Germinal center (tissue), 1 donor: Measurements from ENCODE around the gene SETBP1.

Experiments used
- DNase-seq: peaks from one replicate; pipeline ENCODE4 v3.0.0; 2012; ENCODE audit warnings: mixed read lengths, low spot score

SETBP1 gene

GRCh38 chr18:44731530-44732237 is 51.0 kb downstream of the SETBP1 start:
- DNase-seq: peak; percentile 36

DNA sequence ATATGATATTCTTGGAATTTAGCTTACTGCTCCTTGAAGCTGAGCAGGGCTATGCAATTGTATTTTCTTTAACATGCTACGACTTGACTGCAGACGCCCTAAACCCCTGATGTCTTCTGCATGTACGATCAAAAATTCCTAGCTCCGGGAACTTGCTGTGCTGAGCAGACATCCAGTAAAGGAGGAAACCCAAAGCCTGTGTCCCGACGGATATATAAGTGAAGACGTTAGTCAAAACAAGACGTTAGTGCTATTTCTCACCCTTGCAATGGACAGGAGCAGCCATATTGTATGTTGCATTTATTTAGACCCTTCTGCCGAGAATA is 51.5 kb downstream of the SETBP1 start:
- no peak for DNase-seq

GRCh38 chr18:44732599-44732998 is 51.9 kb downstream of the SETBP1 start:
- no peak for DNase-seq

DNA sequence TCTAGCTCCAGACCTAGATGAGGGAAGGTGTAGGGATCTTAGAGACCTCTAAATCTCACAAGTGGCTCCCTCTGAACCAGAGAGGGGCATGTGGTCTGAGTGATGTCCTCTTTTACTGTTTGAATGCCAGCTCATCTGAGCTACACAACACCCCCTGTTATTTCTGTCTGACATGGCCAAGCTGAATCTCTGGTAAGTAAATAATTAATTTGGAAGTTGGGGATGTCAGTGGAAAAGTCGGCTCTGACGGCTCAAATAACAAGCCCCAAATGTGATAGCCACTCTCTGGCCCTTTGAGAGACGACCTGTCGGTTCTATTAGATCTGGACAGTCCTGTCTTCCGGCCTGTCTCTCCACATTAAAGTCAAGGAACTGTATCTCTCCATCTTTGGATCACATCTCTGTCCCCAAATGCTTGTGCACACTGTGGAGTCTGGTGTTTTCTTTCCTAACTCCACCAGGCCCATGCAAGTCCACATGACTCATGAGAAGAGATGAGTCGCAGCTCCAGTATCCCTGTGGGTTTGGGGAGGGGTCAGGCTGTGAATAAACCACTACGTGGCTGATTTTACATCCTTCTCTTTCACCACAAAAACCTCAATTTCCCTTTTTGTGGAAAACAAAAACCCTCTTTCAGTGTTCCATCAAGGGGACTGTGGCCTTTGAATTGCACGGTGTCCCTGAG is 52.5 kb downstream of the SETBP1 start:
- no peak for DNase-seq

- no peak for DNase-seq
Measured at GRCh38 chr18:44733754-44734465, 53.2 kb downstream of the SETBP1 start.

DNA sequence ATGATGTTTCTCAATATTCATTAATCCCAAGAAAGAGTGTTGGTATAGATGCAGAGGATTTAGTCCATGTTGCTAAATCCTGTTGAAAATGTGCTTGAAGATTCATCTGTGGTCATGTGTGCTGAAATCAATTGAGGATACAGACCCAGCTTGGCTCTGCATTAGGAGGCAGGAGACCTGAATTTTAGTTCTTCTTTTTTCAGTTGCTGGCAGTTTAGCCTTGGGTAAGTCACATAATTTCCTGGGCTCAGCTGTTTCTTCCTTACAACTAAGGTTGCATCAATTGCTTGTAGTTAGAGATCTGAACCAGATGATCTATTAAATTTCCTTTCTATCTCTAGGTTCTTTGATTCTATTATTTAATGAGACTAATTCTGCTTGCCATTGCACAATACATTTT is 54.4 kb downstream of the SETBP1 start:
- no peak for DNase-seq

- no peak for DNase-seq
Measured at GRCh38 chr18:44736664-44737380, 56.1 kb downstream of the SETBP1 start.

- no peak for DNase-seq
Measured at GRCh38 chr18:44737623-44738022, 56.9 kb downstream of the SETBP1 start.

DNA sequence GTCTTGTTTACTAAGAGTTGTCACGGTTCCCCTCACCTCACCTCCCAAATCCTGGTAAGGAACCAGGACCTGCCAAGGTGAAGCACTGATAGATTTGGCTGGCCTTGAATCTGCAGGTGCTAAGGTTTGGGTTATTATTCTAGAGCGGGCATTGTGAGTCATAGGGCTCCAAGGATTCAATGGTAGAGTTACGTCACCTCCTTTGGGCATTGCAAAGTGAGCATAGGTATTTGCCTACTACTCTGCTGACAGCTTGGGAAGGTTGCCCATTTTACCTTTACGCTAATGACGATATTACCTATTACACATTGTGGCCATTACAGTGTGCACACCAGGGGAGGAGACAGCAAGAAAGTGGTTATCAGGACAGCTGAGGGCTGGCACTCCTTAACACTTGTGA is 59.3 kb downstream of the SETBP1 start:
- no peak for DNase-seq

- no peak for DNase-seq
Measured at GRCh38 chr18:44741085-44741484, 60.4 kb downstream of the SETBP1 start.

DNA sequence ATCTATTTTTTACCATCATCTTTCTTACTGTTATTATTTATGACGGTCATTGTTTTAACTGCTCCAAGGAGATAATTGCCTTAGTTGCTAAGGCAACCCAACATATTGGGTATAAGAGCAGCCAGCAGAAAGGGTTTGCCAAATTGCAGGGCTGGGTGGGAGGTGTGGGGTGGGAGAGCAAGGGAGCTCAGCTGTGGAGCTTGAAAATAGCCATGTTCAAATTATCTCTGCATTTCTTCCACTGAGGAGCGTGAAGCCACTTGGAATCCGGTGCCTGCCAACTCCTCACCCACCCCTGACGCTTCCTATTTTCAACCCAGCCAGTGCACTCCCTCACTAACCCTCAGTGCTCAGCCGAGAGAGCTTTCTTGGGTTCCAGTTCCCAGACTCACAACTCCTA is 60.8 kb downstream of the SETBP1 start:
- DNase-seq: no peak

DNA sequence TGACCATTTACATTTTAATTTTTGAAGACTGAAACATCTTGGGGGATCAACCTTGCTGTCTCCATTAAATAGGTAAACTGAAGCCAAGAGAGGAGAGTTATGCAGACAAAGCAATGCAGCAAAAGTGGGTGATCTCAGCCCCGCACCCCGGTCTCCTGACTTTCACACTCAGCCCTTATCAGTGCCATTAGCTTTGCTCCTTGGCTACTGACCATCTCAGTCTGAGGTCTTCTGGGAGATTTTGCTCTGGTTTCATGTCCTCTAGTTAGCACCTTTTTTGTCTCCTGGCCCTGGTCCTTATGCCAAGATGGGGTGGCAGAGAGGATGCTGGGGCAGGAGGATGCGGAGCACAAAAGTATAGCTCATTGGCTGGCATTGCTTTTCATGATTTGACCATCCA is 61.4 kb downstream of the SETBP1 start:
- no peak for DNase-seq

- DNase-seq: no peak
Measured at GRCh38 chr18:44742718-44743311, 62.1 kb downstream of the SETBP1 start.

DNA sequence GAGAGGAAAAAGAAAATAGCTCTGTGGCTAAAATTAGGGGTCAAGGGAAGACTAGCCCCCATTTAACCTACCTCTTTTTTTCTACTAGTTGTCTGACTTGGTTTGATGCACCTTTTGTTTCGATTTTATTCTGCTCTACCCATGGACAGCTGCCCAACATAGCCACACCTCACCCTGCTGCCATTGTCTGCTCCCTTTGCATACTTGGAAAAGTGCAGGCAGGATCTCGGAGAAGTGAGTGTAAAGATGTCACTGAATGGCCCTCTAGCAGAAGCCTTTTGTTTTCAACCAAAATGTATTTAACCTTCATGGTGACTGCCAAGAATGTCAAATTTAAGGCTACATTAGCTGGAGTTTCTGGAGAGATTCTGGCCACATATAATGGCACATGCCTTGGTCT is 62.9 kb downstream of the SETBP1 start:
- no peak for DNase-seq

GRCh38 chr18:44744161-44745121 is 63.8 kb downstream of the SETBP1 start:
- no peak for DNase-seq

DNA sequence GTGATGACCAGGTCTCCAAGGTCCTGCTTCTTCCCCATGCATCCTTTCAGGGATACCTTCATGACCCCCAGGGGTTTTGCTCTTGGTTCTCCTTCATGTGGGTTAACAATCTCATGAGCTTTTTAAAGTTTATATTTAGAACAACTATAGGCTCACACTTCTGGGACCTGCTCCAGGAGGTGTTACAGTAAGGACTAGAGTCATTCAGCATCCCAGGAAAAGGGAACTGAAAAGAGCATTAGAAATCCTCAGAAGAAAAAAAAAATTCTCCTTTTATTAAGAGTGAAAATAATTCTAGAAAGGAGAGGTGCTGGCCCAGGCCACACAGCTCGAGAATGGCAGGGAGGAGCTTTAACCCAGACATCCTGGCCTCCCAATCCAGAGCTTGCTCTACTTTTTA is 66.5 kb downstream of the SETBP1 start:
- no peak for DNase-seq

GRCh38 chr18:44748582-44748981 is 67.9 kb downstream of the SETBP1 start:
- no peak for DNase-seq

GRCh38 chr18:44750774-44751173 is 70.1 kb downstream of the SETBP1 start:
- no peak for DNase-seq

GRCh38 chr18:44754567-44754966 is 73.9 kb downstream of the SETBP1 start:
- no peak for DNase-seq

DNA sequence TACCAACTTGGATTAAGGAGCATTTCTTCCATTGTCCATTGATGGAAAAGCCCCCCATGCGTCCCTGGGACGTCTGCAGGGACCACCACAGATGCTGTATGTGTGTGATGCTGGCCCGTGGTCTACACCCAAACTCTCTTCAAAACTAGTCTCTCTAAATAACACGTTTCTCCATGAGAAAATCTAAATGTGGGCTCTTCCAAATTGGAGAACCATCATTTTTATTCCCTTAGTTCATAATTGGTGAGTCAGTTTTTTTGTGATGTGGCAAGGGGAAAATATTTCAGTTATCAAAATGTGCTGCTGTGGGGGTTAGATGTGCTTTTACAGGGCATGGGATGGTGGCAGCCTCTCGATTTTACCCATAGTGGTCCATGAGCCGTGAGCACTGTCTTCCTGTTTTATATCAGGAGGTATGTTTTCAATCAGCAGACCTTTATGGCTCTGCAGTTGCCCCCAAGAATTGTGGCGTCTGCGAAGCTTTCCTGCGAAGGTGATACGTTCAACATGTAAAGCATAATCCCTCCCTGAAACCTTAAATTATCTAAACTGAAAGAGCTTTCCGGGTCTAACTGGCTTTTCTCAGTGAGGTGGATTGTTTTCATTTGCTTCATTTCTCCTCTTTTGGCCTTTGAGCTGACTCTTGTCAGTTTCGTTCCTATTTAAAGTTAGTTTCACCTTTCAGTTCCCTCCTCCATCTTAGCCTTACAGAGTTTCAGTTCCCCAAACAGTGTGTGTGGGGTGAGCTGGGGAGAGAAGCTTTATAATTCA is 78.4 kb downstream of the SETBP1 start:
- peak; percentile 81 for DNase-seq
